Effector memory CD4-positive, alpha-beta T cell (primary cell): ENCODE results near the gene NDRG4.

Experiments
- DNase-seq, 3 donors: peaks; one replicate each; pipeline ENCODE4 v3.0.0-alpha.2; 2020
- H3K27ac ChIP-seq: 2 replicates; pipeline ENCODE4 v1.7.0; 2013; ENCODE audit warnings: mild to moderate bottlenecking, low read length, moderate library complexity; ENCODE audit not compliant: insufficient read depth, poor library complexity, severe bottlenecking
- H3K27me3 ChIP-seq: replicated peaks from 2 replicates; pipeline ENCODE4 v1.7.0; 2013; ENCODE audit warnings: mild to moderate bottlenecking, low read length; ENCODE audit not compliant: insufficient read depth, control insufficient read depth, poor library complexity, severe bottlenecking
- H3K36me3 ChIP-seq: 2 replicates; pipeline ENCODE4 v1.7.0; 2013; ENCODE audit warnings: mild to moderate bottlenecking, low read length, moderate library complexity; ENCODE audit not compliant: control insufficient read depth, insufficient read depth
- H3K4me1 ChIP-seq: 2 replicates; pipeline ENCODE4 v1.7.0; 2013; ENCODE audit warnings: low read length, mild to moderate bottlenecking; ENCODE audit not compliant: control insufficient read depth, insufficient read depth, poor library complexity, severe bottlenecking
- H3K4me3 ChIP-seq: 2 replicates; pipeline ENCODE4 v1.7.0; 2013; ENCODE audit warnings: low read length, low read depth, mild to moderate bottlenecking; ENCODE audit not compliant: insufficient read depth, poor library complexity, severe bottlenecking
- H3K9me3 ChIP-seq: 2 replicates; pipeline ENCODE4 v1.7.0; 2013; ENCODE audit warnings: mild to moderate bottlenecking, low read length, moderate library complexity; ENCODE audit not compliant: control insufficient read depth

Gene NDRG4

GRCh38 chr16:58518083-58518979 is 18.4 kb downstream of the NDRG4 start:
- no peak overlapping the region for H3K4me3 ChIP-seq
- H3K9me3 ChIP-seq: no peaks in the 10 kb centered on the region
- DNase-seq: no peak
- no peak overlapping the region for H3K27ac ChIP-seq
- H3K27me3 ChIP-seq: no peaks in the 10 kb centered on the region
- peaks cover 44% of the 10 kb centered on the region for H3K36me3 ChIP-seq
- peaks cover 5% of the 10 kb centered on the region for H3K4me1 ChIP-seq

GRCh38 chr16:58518980-58519368 is 19.0 kb downstream of the NDRG4 start:
- peaks cover 50% of the 10 kb centered on the region for H3K36me3 ChIP-seq
- peaks cover 5% of the 10 kb centered on the region for H3K4me1 ChIP-seq
- H3K27me3 ChIP-seq: no peaks in the 10 kb centered on the region
- no peak overlapping the region for H3K4me3 ChIP-seq
- no peaks in the 10 kb centered on the region for H3K9me3 ChIP-seq
- no peak overlapping the region for H3K27ac ChIP-seq
- DNase-seq: no peak

GRCh38 chr16:58519707-58520106 is 19.8 kb downstream of the NDRG4 start:
- DNase-seq: no peak
- H3K27me3 ChIP-seq: no peaks in the 10 kb centered on the region
- no peaks in the 10 kb centered on the region for H3K9me3 ChIP-seq
- peaks cover 57% of the 10 kb centered on the region for H3K36me3 ChIP-seq
- no peak overlapping the region for H3K27ac ChIP-seq
- peaks cover 5% of the 10 kb centered on the region for H3K4me1 ChIP-seq
- no peak overlapping the region for H3K4me3 ChIP-seq

GRCh38 chr16:58530179-58530578 is 30.2 kb downstream of the NDRG4 start:
- no peaks in the 10 kb centered on the region for H3K4me1 ChIP-seq
- H3K27ac ChIP-seq: no peak overlapping the region
- DNase-seq: no peak
- no peaks in the 10 kb centered on the region for H3K27me3 ChIP-seq
- peaks cover 92% of the 10 kb centered on the region for H3K36me3 ChIP-seq
- H3K9me3 ChIP-seq: no peaks in the 10 kb centered on the region
- no peak overlapping the region for H3K4me3 ChIP-seq

GRCh38 chr16:58532414-58532813 is 32.5 kb downstream of the NDRG4 start:
- no peak for DNase-seq
- no peak overlapping the region for H3K4me3 ChIP-seq
- H3K27ac ChIP-seq: no peak overlapping the region
- no peaks in the 10 kb centered on the region for H3K4me1 ChIP-seq
- no peaks in the 10 kb centered on the region for H3K9me3 ChIP-seq
- H3K27me3 ChIP-seq: no peaks in the 10 kb centered on the region
- peaks cover 92% of the 10 kb centered on the region for H3K36me3 ChIP-seq

GRCh38 chr16:58533751-58534470 is 34.0 kb downstream of the NDRG4 start:
- no peak for DNase-seq
- Histone ChIP-seq H3K27ac (no peak overlapping the region), H3K27me3 (no peaks in the 10 kb centered on the region), H3K36me3 (peaks cover 94% of the 10 kb centered on the region), H3K4me1 (no peaks in the 10 kb centered on the region), H3K4me3 (no peak overlapping the region), H3K9me3 (no peaks in the 10 kb centered on the region)

- no peak for DNase-seq
- no peaks in the 10 kb centered on the region for H3K27me3 ChIP-seq
- H3K4me1 ChIP-seq: no peaks in the 10 kb centered on the region
- H3K4me3 ChIP-seq: no peak overlapping the region
- H3K27ac ChIP-seq: no peak overlapping the region
- H3K9me3 ChIP-seq: no peaks in the 10 kb centered on the region
- H3K36me3 ChIP-seq: peaks cover 94% of the 10 kb centered on the region
These were observed 35.2 kb downstream of the NDRG4 start for GRCh38 chr16:58535100-58535499.

- no peaks in the 10 kb centered on the region for H3K4me1 ChIP-seq
- no peaks in the 10 kb centered on the region for H3K27me3 ChIP-seq
- no peak overlapping the region for H3K27ac ChIP-seq
- peaks cover 93% of the 10 kb centered on the region for H3K36me3 ChIP-seq
- no peak for DNase-seq
- H3K9me3 ChIP-seq: no peaks in the 10 kb centered on the region
- H3K4me3 ChIP-seq: no peak overlapping the region
These were observed 36.3 kb downstream of the NDRG4 start for GRCh38 chr16:58536278-58536677.

GRCh38 chr16:58537124-58537906 is 37.4 kb downstream of the NDRG4 start:
- H3K9me3 ChIP-seq: no peaks in the 10 kb centered on the region
- H3K36me3 ChIP-seq: peaks cover 93% of the 10 kb centered on the region
- no peak overlapping the region for H3K4me3 ChIP-seq
- no peaks in the 10 kb centered on the region for H3K27me3 ChIP-seq
- no peaks in the 10 kb centered on the region for H3K4me1 ChIP-seq
- no peak for DNase-seq
- H3K27ac ChIP-seq: no peak overlapping the region
